Activated T-helper 1 cell treated with anti-CD3 and anti-CD28 coated beads, Interleukin-12 subunit alpha, Interleukin-12 subunit beta, Interleukin-2, Interleukin-4 antibody, amounts not matched to agents 30 ng/mL and 10 ng/mL and 1 ng/mL, durations not matched to agents 14 hours and 24 hours and 36 hours (primary cell): ENCODE results near the gene MKNK1. TPM values are rescaled to one million over a fixed set of nuclear protein-coding genes. Genes with fewer than 3 reads are reported as not detected.

Source experiments
- DNase-seq: peaks from one replicate; pipeline ENCODE4 v3.0.0; 2021; ENCODE audit warnings: low spot score
- H3K27ac Mint-ChIP-seq: one replicate; pipeline ENCODE4 v1.8.0; 2021; ENCODE audit warnings: mild to moderate bottlenecking, mixed read lengths
- H3K27me3 Mint-ChIP-seq: one replicate; pipeline ENCODE4 v1.8.0; 2022; ENCODE audit warnings: mild to moderate bottlenecking, moderate library complexity, mixed read lengths; ENCODE audit not compliant: insufficient read depth
- H3K36me3 Mint-ChIP-seq: one replicate; pipeline ENCODE4 v1.8.0; 2021; ENCODE audit warnings: low read depth, mixed read lengths
- H3K4me1 Mint-ChIP-seq: one replicate; pipeline ENCODE4 v1.8.0; 2021; ENCODE audit warnings: low read depth, mixed read lengths
- H3K4me3 Mint-ChIP-seq: one replicate; pipeline ENCODE4 v1.8.0; 2021; ENCODE audit warnings: mild to moderate bottlenecking, moderate library complexity, mixed read lengths
- H3K9me3 Mint-ChIP-seq: one replicate; pipeline ENCODE4 v1.8.0; 2021; ENCODE audit warnings: mixed read lengths
- intact Hi-C: fragments of 100-400 bp; cut with micrococcal nuclease; formaldehyde crosslinking; loops from one replicate; pipeline ENCODE4 v1.15.1; 2024
- total RNA-seq: library from RNA; stranded (reverse); gene quantifications from 2 replicates; pipeline ENCODE4 v1.2.3, GENCODE V29; 2022

The MKNK1 gene
- total RNA-seq, 1 donor from 2014 or later: 48.7 TPM

- H3K27me3 Mint-ChIP-seq: peaks cover 24% of the 10 kb centered on the region
- peaks cover 10% of the 10 kb centered on the region for H3K4me1 Mint-ChIP-seq
- no peaks in the 10 kb centered on the region for H3K36me3 Mint-ChIP-seq
- peak; percentile 34 for DNase-seq
- H3K9me3 Mint-ChIP-seq: no peaks in the 10 kb centered on the region
- peak overlapping the region; percentile 24 for H3K27ac Mint-ChIP-seq
- intact Hi-C loops: no loop called here
- no peak overlapping the region for H3K4me3 Mint-ChIP-seq
Observed at GRCh38 chr1:46549697-46550681, 54.1 kb downstream of the MKNK1 start.

GRCh38 chr1:46547481-46548383 is 56.3 kb downstream of the MKNK1 start:
- Mint-ChIP-seq H3K36me3 (no peaks in the 10 kb centered on the region), H3K4me3 (no peak overlapping the region), H3K27ac (no peak overlapping the region), H3K9me3 (no peaks in the 10 kb centered on the region), H3K4me1 (peaks cover 15% of the 10 kb centered on the region), H3K27me3 (peaks cover 42% of the 10 kb centered on the region)
- DNase-seq: no peak
- intact Hi-C loops: no loop called here

- no peak overlapping the region for H3K27ac Mint-ChIP-seq
Observed at GRCh38 chr1:46546210-46546609, 57.9 kb downstream of the MKNK1 start.

DNA sequence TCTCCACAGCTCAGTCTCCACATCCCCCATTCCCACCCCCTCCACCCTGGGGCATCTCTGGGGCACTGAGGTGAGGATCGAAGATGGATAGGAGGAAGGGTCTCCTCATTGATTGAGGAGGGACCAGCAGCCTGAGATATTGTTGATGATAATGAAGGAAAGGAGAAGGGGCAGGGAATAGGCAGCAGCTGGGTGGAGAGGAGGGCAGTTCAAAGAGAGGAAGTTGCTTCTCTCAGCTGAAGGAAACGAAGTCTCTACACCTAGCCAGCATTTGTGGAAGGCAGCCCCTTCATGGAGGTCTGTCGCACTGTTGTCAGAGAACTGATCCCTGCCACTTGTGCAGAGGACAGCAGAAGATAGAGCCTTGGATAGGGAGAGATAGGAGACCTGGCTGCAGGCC is 58.3 kb downstream of the MKNK1 start:
- H3K27me3 Mint-ChIP-seq: peaks cover 56% of the 10 kb centered on the region
- intact Hi-C loops: no loop called here

More at GRCh38 chr1:46546210-46546609, 57.9 kb downstream of the MKNK1 start:
- no peak overlapping the region for H3K4me3 Mint-ChIP-seq
- no peak for DNase-seq
- no peaks in the 10 kb centered on the region for H3K36me3 Mint-ChIP-seq
- H3K4me1 Mint-ChIP-seq: peaks cover 15% of the 10 kb centered on the region
- H3K9me3 Mint-ChIP-seq: no peaks in the 10 kb centered on the region
- intact Hi-C loops: no loop called here
- peaks cover 54% of the 10 kb centered on the region for H3K27me3 Mint-ChIP-seq

GRCh38 chr1:46544561-46545240 is 59.4 kb downstream of the MKNK1 start:
- Mint-ChIP-seq H3K27ac (no peak overlapping the region), H3K4me1 (peaks cover 11% of the 10 kb centered on the region), H3K4me3 (no peak overlapping the region), H3K9me3 (no peaks in the 10 kb centered on the region), H3K27me3 (peaks cover 54% of the 10 kb centered on the region), H3K36me3 (no peaks in the 10 kb centered on the region)
- intact Hi-C loops: no loop called here
- no peak for DNase-seq

More for the DNA sequence above, 58.3 kb downstream of the MKNK1 start:
- DNase-seq: no peak
- Mint-ChIP-seq H3K36me3 (no peaks in the 10 kb centered on the region), H3K27ac (no peak overlapping the region), H3K4me1 (peaks cover 15% of the 10 kb centered on the region), H3K9me3 (no peaks in the 10 kb centered on the region), H3K4me3 (no peak overlapping the region)

DNA sequence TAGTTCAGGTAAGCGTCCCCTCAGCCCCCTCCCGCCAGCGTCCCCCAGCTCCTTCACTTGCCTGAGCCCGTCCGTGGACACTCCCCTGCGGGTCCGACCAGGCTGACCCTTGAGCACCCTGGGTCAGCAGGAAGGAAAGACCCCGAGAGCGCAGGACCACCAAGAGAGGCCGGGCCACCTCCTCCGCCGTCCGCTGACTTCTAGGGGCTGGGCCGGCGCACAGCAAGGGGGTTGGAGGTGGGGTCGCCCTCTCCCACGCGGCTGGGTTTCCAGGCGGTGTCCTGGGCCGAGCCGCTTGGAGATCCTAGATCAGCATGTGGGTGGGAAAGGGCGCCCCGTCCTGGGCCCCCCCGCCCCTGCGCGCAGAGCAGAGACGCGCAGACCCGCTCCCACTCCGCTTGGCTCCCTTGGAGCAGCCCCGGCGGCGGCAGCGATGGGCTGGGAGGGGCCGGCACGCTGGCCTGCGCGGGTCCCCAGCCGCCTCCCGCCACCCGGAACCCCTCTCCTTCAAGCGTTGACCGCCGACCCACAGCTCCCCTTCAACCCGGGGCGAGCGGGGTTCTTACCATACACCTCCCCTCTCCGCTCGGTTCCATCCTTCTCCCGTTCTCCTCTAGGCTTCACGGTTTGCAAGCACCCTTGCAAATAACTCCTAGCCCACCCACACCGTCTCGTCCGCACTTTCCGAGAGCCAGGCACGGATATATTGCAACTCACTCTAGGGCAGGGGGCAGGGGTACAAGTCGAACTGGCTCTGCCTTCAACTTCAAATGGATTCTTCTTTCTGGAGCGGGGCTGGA is 60.1 kb downstream of the MKNK1 start:
- Mint-ChIP-seq H3K27me3 (peaks cover 53% of the 10 kb centered on the region), H3K4me3 (no peak overlapping the region), H3K36me3 (no peaks in the 10 kb centered on the region), H3K27ac (no peak overlapping the region), H3K9me3 (no peaks in the 10 kb centered on the region), H3K4me1 (peaks cover 5% of the 10 kb centered on the region)
- intact Hi-C loops: no loop called here
- DNase-seq: no peak

GRCh38 chr1:46543382-46543760 is 60.7 kb downstream of the MKNK1 start:
- peaks cover 5% of the 10 kb centered on the region for H3K4me1 Mint-ChIP-seq
- H3K9me3 Mint-ChIP-seq: no peaks in the 10 kb centered on the region
- H3K4me3 Mint-ChIP-seq: no peak overlapping the region
- intact Hi-C loops: no loop called here
- no peak for DNase-seq
- H3K36me3 Mint-ChIP-seq: no peaks in the 10 kb centered on the region
- H3K27me3 Mint-ChIP-seq: peaks cover 54% of the 10 kb centered on the region
- no peak overlapping the region for H3K27ac Mint-ChIP-seq

DNA sequence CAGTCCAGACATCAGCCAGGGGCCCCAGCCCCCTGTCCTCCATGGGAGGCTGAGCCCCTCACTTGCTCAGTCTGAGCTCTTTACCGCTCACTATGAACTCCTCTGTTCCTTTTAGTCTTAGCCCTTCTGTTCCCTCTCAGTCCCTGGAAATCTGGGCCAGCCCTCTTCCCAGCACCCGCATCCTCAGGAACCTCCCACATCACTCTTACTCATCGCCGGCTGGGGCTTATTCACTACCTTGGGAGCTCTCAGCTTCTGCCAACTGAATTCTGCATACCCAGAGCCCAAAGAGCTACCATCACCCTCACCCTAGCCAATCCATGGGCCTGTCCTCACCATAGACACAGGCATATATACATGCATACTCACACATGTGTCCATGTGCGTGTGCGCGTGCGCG is 64.1 kb downstream of the MKNK1 start:
- Mint-ChIP-seq H3K36me3 (no peaks in the 10 kb centered on the region), H3K27ac (no peak overlapping the region)
- intact Hi-C loops: no loop called here

GRCh38 chr1:46538147-46538546 is 65.9 kb downstream of the MKNK1 start:
- H3K27me3 Mint-ChIP-seq: peaks cover 50% of the 10 kb centered on the region
- DNase-seq: no peak
- peaks cover 2% of the 10 kb centered on the region for H3K36me3 Mint-ChIP-seq
- intact Hi-C loops: no loop called here
- no peaks in the 10 kb centered on the region for H3K9me3 Mint-ChIP-seq
- H3K4me3 Mint-ChIP-seq: no peak overlapping the region
- H3K4me1 Mint-ChIP-seq: peaks cover 5% of the 10 kb centered on the region
- no peak overlapping the region for H3K27ac Mint-ChIP-seq

More for the DNA sequence above, 64.1 kb downstream of the MKNK1 start:
- Mint-ChIP-seq H3K9me3 (no peaks in the 10 kb centered on the region), H3K27me3 (peaks cover 53% of the 10 kb centered on the region), H3K4me3 (no peak overlapping the region), H3K4me1 (peaks cover 5% of the 10 kb centered on the region)
- DNase-seq: no peak

- Mint-ChIP-seq H3K27me3 (peaks cover 47% of the 10 kb centered on the region), H3K4me1 (peaks cover 5% of the 10 kb centered on the region), H3K36me3 (peaks cover 2% of the 10 kb centered on the region), H3K4me3 (no peak overlapping the region), H3K27ac (no peak overlapping the region), H3K9me3 (no peaks in the 10 kb centered on the region)
- DNase-seq: no peak
- intact Hi-C loops: no loop called here
Observed at GRCh38 chr1:46537651-46538050, 66.4 kb downstream of the MKNK1 start.

GRCh38 chr1:46536527-46536926 is 67.5 kb downstream of the MKNK1 start:
- Mint-ChIP-seq H3K36me3 (peaks cover 2% of the 10 kb centered on the region), H3K27ac (no peak overlapping the region), H3K4me3 (no peak overlapping the region), H3K4me1 (peaks cover 5% of the 10 kb centered on the region), H3K9me3 (no peaks in the 10 kb centered on the region), H3K27me3 (peaks cover 39% of the 10 kb centered on the region)
- DNase-seq: no peak
- intact Hi-C loops: no loop called here

- intact Hi-C loops: no loop called here
- DNase-seq: no peak
- H3K27me3 Mint-ChIP-seq: peaks cover 33% of the 10 kb centered on the region
- H3K9me3 Mint-ChIP-seq: no peaks in the 10 kb centered on the region
- H3K36me3 Mint-ChIP-seq: peaks cover 2% of the 10 kb centered on the region
- peaks cover 5% of the 10 kb centered on the region for H3K4me1 Mint-ChIP-seq
- H3K27ac Mint-ChIP-seq: no peak overlapping the region
- H3K4me3 Mint-ChIP-seq: no peak overlapping the region
Observed at GRCh38 chr1:46535063-46535462, 69.0 kb downstream of the MKNK1 start.
